ENCODE results near the gene PCNX1.
"Not testable (repeated sequence)": the region's sequence is repeated elsewhere in the genome, so short reads cannot be mapped to it uniquely, and the experiment has no call there.

Gene PCNX1

DNA sequence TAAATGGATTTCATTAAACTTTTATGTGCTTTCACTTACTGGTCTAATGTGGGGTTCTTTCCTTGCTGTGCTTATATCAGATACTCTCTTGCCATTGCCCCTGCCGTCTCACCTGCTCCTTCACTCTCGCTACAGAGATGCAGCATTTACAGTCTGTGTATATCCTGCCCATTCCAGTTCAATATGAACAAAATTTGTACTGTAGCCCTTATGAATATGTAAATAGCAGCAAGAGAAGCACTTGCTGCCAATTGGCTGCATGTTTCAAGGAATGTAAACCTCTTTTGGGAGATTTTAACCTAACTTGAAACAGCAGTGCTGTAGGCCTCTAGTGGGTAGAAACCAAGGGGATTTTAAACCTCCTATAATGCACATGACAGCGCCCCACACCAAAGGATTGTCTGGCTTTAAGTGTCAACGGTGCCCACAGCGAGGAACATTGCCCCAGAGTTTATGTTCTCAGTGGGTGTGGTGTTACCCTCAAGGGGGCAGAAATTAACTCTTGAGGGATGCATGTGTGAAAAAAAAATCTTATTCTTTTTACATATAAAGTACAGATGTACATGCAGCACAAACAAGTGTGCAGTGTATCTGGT is 19.1 kb downstream of the PCNX1 start:
- no peak overlapping the region for H3K27ac ChIP-seq
- no peak for DNase-seq (ENCODE audit: low spot score)
- H3K4me3 ChIP-seq, result no peak overlapping the region
- TF ChIP-seq, protein P1, sequence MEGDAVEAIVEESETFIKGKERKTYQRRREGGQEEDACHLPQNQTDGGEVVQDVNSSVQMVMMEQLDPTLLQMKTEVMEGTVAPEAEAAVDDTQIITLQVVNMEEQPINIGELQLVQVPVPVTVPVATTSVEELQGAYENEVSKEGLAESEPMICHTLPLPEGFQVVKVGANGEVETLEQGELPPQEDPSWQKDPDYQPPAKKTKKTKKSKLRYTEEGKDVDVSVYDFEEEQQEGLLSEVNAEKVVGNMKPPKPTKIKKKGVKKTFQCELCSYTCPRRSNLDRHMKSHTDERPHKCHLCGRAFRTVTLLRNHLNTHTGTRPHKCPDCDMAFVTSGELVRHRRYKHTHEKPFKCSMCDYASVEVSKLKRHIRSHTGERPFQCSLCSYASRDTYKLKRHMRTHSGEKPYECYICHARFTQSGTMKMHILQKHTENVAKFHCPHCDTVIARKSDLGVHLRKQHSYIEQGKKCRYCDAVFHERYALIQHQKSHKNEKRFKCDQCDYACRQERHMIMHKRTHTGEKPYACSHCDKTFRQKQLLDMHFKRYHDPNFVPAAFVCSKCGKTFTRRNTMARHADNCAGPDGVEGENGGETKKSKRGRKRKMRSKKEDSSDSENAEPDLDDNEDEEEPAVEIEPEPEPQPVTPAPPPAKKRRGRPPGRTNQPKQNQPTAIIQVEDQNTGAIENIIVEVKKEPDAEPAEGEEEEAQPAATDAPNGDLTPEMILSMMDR (IDR thresholded peaks at IDR 0.05), result no peak

GRCh38 chr14:70931008-70931407 is 23.7 kb downstream of the PCNX1 start:
- no peak overlapping the region for H3K27ac ChIP-seq
- H3K4me3 ChIP-seq, result no peak overlapping the region
- no peak for DNase-seq (ENCODE audit: low spot score)
- TF ChIP-seq, protein P1 (IDR thresholded peaks at IDR 0.05), result no peak

DNA sequence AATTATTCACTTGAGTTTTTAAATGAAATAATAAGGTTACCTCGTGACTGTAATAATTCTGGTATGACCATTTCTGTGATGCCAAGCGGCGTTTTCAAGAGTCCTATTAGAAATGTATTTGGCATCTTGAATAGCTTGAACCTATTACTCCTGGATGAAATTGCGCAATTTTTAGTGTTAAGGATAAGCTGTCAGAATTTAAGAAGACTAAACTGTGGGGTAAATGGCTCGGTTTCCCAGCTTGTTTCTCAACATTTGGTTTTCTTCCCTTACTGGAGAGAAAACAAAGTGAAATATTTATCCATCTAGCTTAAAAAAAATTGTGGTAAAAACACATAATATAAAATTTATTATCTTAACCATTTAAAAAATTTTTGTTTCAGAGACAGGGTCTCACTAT is 26.8 kb downstream of the PCNX1 start:
- TF ChIP-seq, protein P1 (IDR thresholded peaks at IDR 0.05), result no peak
- DNase-seq (ENCODE audit: low spot score), result no peak
- Histone ChIP-seq H3K4me3 (no peak overlapping the region), H3K27ac (no peak overlapping the region)

- DNase-seq (ENCODE audit: low spot score), result no peak
- TF ChIP-seq, protein P1 (IDR thresholded peaks at IDR 0.05), result no peak
- H3K27ac ChIP-seq, result peak overlapping the region in 1 of 2 donors; percentile 36
- H3K4me3 ChIP-seq, result no peak overlapping the region
Observed at GRCh38 chr14:70934502-70935134, 27.4 kb downstream of the PCNX1 start.

- TF ChIP-seq, protein P1 (IDR thresholded peaks at IDR 0.05), result no peak
- peak overlapping the region in 1 of 2 donors; percentile 36 for H3K27ac ChIP-seq
- no peak for DNase-seq (ENCODE audit: low spot score)
- H3K4me3 ChIP-seq, result no peak overlapping the region
Observed at GRCh38 chr14:70935135-70935534, 27.9 kb downstream of the PCNX1 start.

DNA sequence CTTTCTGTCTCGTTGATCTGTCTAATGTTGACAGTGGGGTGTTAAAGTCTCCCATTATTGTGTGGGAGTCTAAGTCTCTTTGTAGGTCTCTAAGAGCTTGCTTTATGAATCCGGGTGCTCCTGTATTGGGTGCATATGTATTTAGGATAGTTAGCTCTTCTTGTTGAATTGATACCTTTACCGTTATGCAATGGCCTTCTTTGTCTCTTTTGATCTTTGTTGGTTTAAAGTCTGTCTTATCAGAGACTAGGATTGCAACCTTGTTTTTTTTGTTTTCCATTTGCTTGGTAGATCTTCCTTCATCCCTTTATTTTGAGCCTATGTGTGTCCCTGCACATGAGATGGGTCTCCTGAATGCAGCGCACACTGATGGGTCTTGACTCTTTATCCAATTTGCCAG is 32.4 kb downstream of the PCNX1 start:
- not testable (repeated sequence) for H3K4me3 ChIP-seq; DNase-seq (ENCODE audit: low spot score); H3K27ac ChIP-seq

- not testable (repeated sequence) for H3K27ac ChIP-seq; H3K4me3 ChIP-seq; DNase-seq (ENCODE audit: low spot score)
Observed at GRCh38 chr14:70941637-70942341, 34.5 kb downstream of the PCNX1 start.

GRCh38 chr14:70942342-70942706 is 35.1 kb downstream of the PCNX1 start:
- Histone ChIP-seq H3K4me3 (no peak overlapping the region), H3K27ac (no peak overlapping the region)
- TF ChIP-seq, protein P1 (IDR thresholded peaks at IDR 0.05), result no peak
- DNase-seq (ENCODE audit: low spot score), result no peak

- H3K27ac ChIP-seq; DNase-seq (ENCODE audit: low spot score); H3K4me3 ChIP-seq: not testable (repeated sequence)
Observed at GRCh38 chr14:70942721-70943120, 35.5 kb downstream of the PCNX1 start.
